H9 (cell line): ENCODE data around the gene UNC5B. TPM values are rescaled to one million over a fixed set of nuclear protein-coding genes. Genes with fewer than 3 reads are reported as not detected.

Experiments
- DNase-seq: peaks from one replicate; pipeline ENCODE4 v3.0.0-alpha.2; 2017
- H2AFZ ChIP-seq: one replicate; pipeline ENCODE4 v1.6.1; 2013; ENCODE audit warnings: mild to moderate bottlenecking, low read length, control low read depth, moderate library complexity
- H2AK5ac ChIP-seq: 2 replicates; pipeline ENCODE4 v1.6.1; 2013; ENCODE audit warnings: low read length, control low read depth, mixed read lengths; ENCODE audit not compliant: insufficient read length
- H2BK120ac ChIP-seq: one replicate; pipeline ENCODE4 v1.6.1; 2013; ENCODE audit warnings: low read depth, mild to moderate bottlenecking, low read length, control low read depth, inconsistent platforms; ENCODE audit not compliant: poor library complexity, severe bottlenecking
- H2BK12ac ChIP-seq: 2 replicates; pipeline ENCODE4 v1.6.1; 2013; ENCODE audit warnings: low read length, control low read depth, mixed read lengths, low read depth; ENCODE audit not compliant: insufficient read length
- H2BK15ac ChIP-seq: 2 replicates; pipeline ENCODE4 v1.6.1; 2013; ENCODE audit warnings: low read depth, low read length, control low read depth
- H2BK20ac ChIP-seq: one replicate; pipeline ENCODE4 v1.6.1; 2013; ENCODE audit warnings: low read depth, mild to moderate bottlenecking, low read length, control low read depth, inconsistent platforms; ENCODE audit not compliant: poor library complexity, severe bottlenecking
- H2BK5ac ChIP-seq: 2 replicates; pipeline ENCODE4 v1.6.1; 2013; ENCODE audit warnings: low read length, control low read depth, mixed read lengths; ENCODE audit not compliant: insufficient read length
- H3K14ac ChIP-seq: 2 replicates; pipeline ENCODE4 v1.6.1; 2013; ENCODE audit warnings: low read length, control low read depth; ENCODE audit not compliant: insufficient read depth
- H3K18ac ChIP-seq: 2 replicates; pipeline ENCODE4 v1.6.1; 2013; ENCODE audit warnings: low read depth, mild to moderate bottlenecking, mixed read lengths, low read length, control low read depth; ENCODE audit not compliant: insufficient read length
- H3K23ac ChIP-seq: 2 replicates; pipeline ENCODE4 v1.6.1; 2013; ENCODE audit warnings: low read length, control low read depth, mixed read lengths, low read depth; ENCODE audit not compliant: insufficient read length
- H3K23me2 ChIP-seq: 2 replicates; pipeline ENCODE4 v1.6.1; 2013; ENCODE audit warnings: low read depth, mild to moderate bottlenecking, mixed read lengths, low read length, control low read depth; ENCODE audit not compliant: insufficient read length, poor library complexity, severe bottlenecking
- H3K27ac ChIP-seq: 2 replicates; pipeline ENCODE4 v1.5.1; 2013; ENCODE audit warnings: low read length, control low read depth, mixed read lengths, low read depth; ENCODE audit not compliant: insufficient read length
- H3K27me3 ChIP-seq: 2 replicates; pipeline ENCODE4 v1.6.1; 2013; ENCODE audit warnings: low read length, control low read depth, inconsistent platforms; ENCODE audit not compliant: insufficient read depth
- H3K4ac ChIP-seq: 2 replicates; pipeline ENCODE4 v1.6.1; 2013; ENCODE audit warnings: low read depth, mild to moderate bottlenecking, control low read depth, inconsistent platforms, low read length, moderate library complexity
- H3K4me1 ChIP-seq: 2 replicates; pipeline ENCODE4 v1.6.1; 2013; ENCODE audit warnings: low read length, control low read depth, inconsistent platforms; ENCODE audit not compliant: insufficient read depth
- H3K4me2 ChIP-seq: 2 replicates; pipeline ENCODE4 v1.6.1; 2013; ENCODE audit warnings: low read length, control low read depth, mixed read lengths; ENCODE audit not compliant: insufficient read length, insufficient read depth
- H3K56ac ChIP-seq: 2 replicates; pipeline ENCODE4 v1.6.1; 2013; ENCODE audit warnings: low read depth, mild to moderate bottlenecking, mixed read lengths, low read length, control low read depth; ENCODE audit not compliant: insufficient read length
- H3K79me1 ChIP-seq: 2 replicates; pipeline ENCODE4 v1.6.1; 2013; ENCODE audit warnings: low read depth, mild to moderate bottlenecking, moderate library complexity, low read length, control low read depth, inconsistent platforms; ENCODE audit not compliant: insufficient read depth, poor library complexity, severe bottlenecking
- H3K79me2 ChIP-seq: 2 replicates; pipeline ENCODE4 v1.6.1; 2013; ENCODE audit warnings: low read length, control low read depth, inconsistent platforms; ENCODE audit not compliant: insufficient read depth
- H3K9ac ChIP-seq: 2 replicates; pipeline ENCODE4 v1.6.1; 2013; ENCODE audit warnings: low read length, control low read depth, mixed read lengths; ENCODE audit not compliant: insufficient read length; ENCODE audit errors: extremely low read depth
- H3K9me3 ChIP-seq: one replicate; pipeline ENCODE4 v1.6.1; 2013; ENCODE audit warnings: low read depth, low read length, inconsistent platforms; ENCODE audit not compliant: control insufficient read depth
- H3T11ph ChIP-seq: one replicate; pipeline ENCODE4 v1.6.1; 2013; ENCODE audit warnings: mild to moderate bottlenecking, low read length, control low read depth, inconsistent platforms
- H4K20me1 ChIP-seq: one replicate; pipeline ENCODE4 v1.6.1; 2013; ENCODE audit not compliant: control insufficient read depth, insufficient read length, insufficient read depth
- H4K5ac ChIP-seq: 2 replicates; pipeline ENCODE4 v1.6.1; 2013; ENCODE audit warnings: low read depth, mild to moderate bottlenecking, mixed read lengths, low read length, control low read depth; ENCODE audit not compliant: insufficient read length
- H4K8ac ChIP-seq: replicated peaks from 2 replicates; pipeline ENCODE4 v1.6.1; 2013; ENCODE audit warnings: low read length, control low read depth, mixed read lengths, low read depth; ENCODE audit not compliant: insufficient read length
- H4K91ac ChIP-seq: 2 replicates; pipeline ENCODE4 v1.6.1; 2013; ENCODE audit warnings: low read depth, mild to moderate bottlenecking, moderate library complexity, mixed read lengths, low read length, control low read depth; ENCODE audit not compliant: insufficient read length
- H3K27ac Mint-ChIP-seq, 3 experiments: 2 replicates in 2 of 3; 3 replicates in 1 of 3; pipeline ENCODE4 v1.8.0; 2020 to 2021; ENCODE audit warnings: mixed read lengths in 3 of 3, mild to moderate bottlenecking in 1 of 3, moderate library complexity in 1 of 3
- H3K27me3 Mint-ChIP-seq: 2 replicates; pipeline ENCODE4 v1.8.0; 2021; ENCODE audit warnings: low read depth, mild to moderate bottlenecking, moderate library complexity, mixed read lengths
- H3K36me3 Mint-ChIP-seq, 3 experiments: 2 replicates in 2 of 3; 3 replicates in 1 of 3; pipeline ENCODE4 v1.8.0; 2020 to 2021; ENCODE audit warnings: low read depth in 3 of 3, mixed read lengths in 3 of 3; ENCODE audit not compliant: insufficient read depth in 1 of 3
- H3K4me1 Mint-ChIP-seq, 2 experiments: 2 replicates each; pipeline ENCODE4 v1.8.0; 2020; ENCODE audit warnings: mixed read lengths in 2 of 2
- H3K4me3 Mint-ChIP-seq, 2 experiments: 2 replicates in 1 of 2; 3 replicates in 1 of 2; pipeline ENCODE4 v1.8.0; 2020 to 2021; ENCODE audit warnings: mild to moderate bottlenecking in 2 of 2, mixed read lengths in 2 of 2, moderate library complexity in 1 of 2
- H3K9me3 Mint-ChIP-seq, 2 experiments: 2 replicates in 1 of 2; 3 replicates in 1 of 2; pipeline ENCODE4 v1.8.0; 2020; ENCODE audit warnings: mild to moderate bottlenecking in 2 of 2, mixed read lengths in 2 of 2, moderate library complexity in 1 of 2
- WGBS: extraction: QIAGEN DNeasy Blood & Tissue Kit; methylation state at CpG from one replicate; pipeline ENCODE4 v1.1.7; 2013; ENCODE audit warnings: missing lambda C conversion rate, low lambda C conversion rate, mixed read lengths; ENCODE audit not compliant: insufficient read length; ENCODE audit errors: extremely low coverage; 5-methylcytosine and 5-hydroxymethylcytosine counted together
- total RNA-seq: library from RNA; stranded (reverse); gene quantifications from 2 replicates; pipeline ENCODE4 v1.2.1, GENCODE V29; 2021
- TF ChIP-seq, protein P1 (sequence below): fragments of 200-600 bp; sonication (generic); conservative IDR thresholded peaks from 3 replicates; pipeline ENCODE4 v1.8.0; 2021; ENCODE audit warnings: antibody characterized with exemption, mild to moderate bottlenecking

UNC5B gene
- total RNA-seq, 1 experiment from 2014 or later: 28.4 TPM

DNA sequence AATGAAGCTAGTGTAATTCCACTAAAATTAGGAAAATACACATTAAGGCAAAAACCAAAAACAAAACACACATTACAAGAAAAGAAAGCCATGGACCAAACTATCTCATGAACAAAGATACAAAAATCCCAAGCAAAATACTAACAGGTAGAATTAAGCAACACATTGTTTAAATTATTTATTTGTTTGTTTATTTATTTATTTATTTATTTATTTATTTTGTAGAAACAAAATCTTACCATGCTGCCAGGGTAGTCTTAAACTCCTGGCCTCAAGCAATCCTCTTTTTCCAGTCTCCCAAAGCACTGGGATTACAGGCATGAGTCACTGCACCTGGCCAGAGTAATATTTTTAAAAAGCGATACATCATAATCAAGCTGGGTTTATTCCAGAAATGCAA lies 99.8 kb downstream of the UNC5B start:
- no peaks in the 10 kb centered on the region for H3K79me1 ChIP-seq
- Mint-ChIP-seq H3K27me3 (peaks cover 26% of the 10 kb centered on the region), H3K27ac (no peak overlapping the region), H3K9me3 (no peaks in the 10 kb centered on the region; a peak in 1 of 5 replicates), H3K4me3 (no peak overlapping the region), H3K36me3 (no peaks in the 10 kb centered on the region), H3K4me1 (peaks cover 16 to 23% of the 10 kb centered on the region in 2 experiments)
- no peak overlapping the region for H3K23ac ChIP-seq
- no peak overlapping the region for H2BK15ac ChIP-seq
- no peaks in the 10 kb centered on the region for H3K79me2 ChIP-seq
- TF ChIP-seq, protein P1, sequence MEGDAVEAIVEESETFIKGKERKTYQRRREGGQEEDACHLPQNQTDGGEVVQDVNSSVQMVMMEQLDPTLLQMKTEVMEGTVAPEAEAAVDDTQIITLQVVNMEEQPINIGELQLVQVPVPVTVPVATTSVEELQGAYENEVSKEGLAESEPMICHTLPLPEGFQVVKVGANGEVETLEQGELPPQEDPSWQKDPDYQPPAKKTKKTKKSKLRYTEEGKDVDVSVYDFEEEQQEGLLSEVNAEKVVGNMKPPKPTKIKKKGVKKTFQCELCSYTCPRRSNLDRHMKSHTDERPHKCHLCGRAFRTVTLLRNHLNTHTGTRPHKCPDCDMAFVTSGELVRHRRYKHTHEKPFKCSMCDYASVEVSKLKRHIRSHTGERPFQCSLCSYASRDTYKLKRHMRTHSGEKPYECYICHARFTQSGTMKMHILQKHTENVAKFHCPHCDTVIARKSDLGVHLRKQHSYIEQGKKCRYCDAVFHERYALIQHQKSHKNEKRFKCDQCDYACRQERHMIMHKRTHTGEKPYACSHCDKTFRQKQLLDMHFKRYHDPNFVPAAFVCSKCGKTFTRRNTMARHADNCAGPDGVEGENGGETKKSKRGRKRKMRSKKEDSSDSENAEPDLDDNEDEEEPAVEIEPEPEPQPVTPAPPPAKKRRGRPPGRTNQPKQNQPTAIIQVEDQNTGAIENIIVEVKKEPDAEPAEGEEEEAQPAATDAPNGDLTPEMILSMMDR: no peak
- no peak overlapping the region for H3K27ac ChIP-seq
- H2BK20ac ChIP-seq: no peak overlapping the region
- H3K4ac ChIP-seq: no peak overlapping the region
- H3K14ac ChIP-seq: no peak overlapping the region
- no peak for DNase-seq
- no peak overlapping the region for H2BK12ac ChIP-seq
- H3K23me2 ChIP-seq: peaks cover 3% of the 10 kb centered on the region
- no peak overlapping the region for H4K8ac ChIP-seq
- no peak overlapping the region for H2BK5ac ChIP-seq
- no peak overlapping the region for H3K18ac ChIP-seq
- no CpG with 5 or more reads among the region's 1 CpG for WGBS
- no peak overlapping the region for H4K5ac ChIP-seq
- no peak overlapping the region for H3K56ac ChIP-seq
- no peak overlapping the region for H3T11ph ChIP-seq
- H4K20me1 ChIP-seq: no peaks in the 10 kb centered on the region
- H2AK5ac ChIP-seq: no peak overlapping the region
- no peak overlapping the region for H2AFZ ChIP-seq
- no peak overlapping the region for H2BK120ac ChIP-seq
- no peaks in the 10 kb centered on the region for H3K4me1 ChIP-seq
- no peak overlapping the region for H4K91ac ChIP-seq
- no peak overlapping the region for H3K4me2 ChIP-seq
- H3K27me3 ChIP-seq: no peaks in the 10 kb centered on the region; the same call in 1 of the 2 replicates
- H3K9me3 ChIP-seq: no peaks in the 10 kb centered on the region
- no peak overlapping the region for H3K9ac ChIP-seq
